HG02943 (cell line): ENCODE measurements around the gene CACNA2D4.
"Not testable (repeated sequence)": the region's sequence is repeated elsewhere in the genome, so short reads cannot be mapped to it uniquely, and the experiment has no call there.

ENCODE experiments used
- ATAC-seq: cut with Tn5 transposase; IDR thresholded peaks from one replicate; pipeline ENCODE4 v1.9.1; 2021; ENCODE audit warnings: mild to moderate bottlenecking, low read depth, moderate library complexity; ENCODE audit not compliant: unreplicated experiment

Gene CACNA2D4

GRCh38 chr12:1918081-1918883 lies at the start of gene CACNA2D4:
Gene CACNA2D4 (minus strand): TSS chr12:1918652. CDS start chr12:1918473, 179 bp downstream.
- ATAC-seq: no peak

GRCh38 chr12:1966561-1967226 lies 48.2 kb upstream of the CACNA2D4 start:
- no peak for ATAC-seq

- ATAC-seq: no peak
Observed at GRCh38 chr12:1965916-1966315, 47.5 kb upstream of the CACNA2D4 start.

GRCh38 chr12:1962051-1963020 lies 43.9 kb upstream of the CACNA2D4 start:
- ATAC-seq: no peak

- ATAC-seq: no peak
Observed at GRCh38 chr12:1956716-1957115, 38.3 kb upstream of the CACNA2D4 start.

GRCh38 chr12:1949771-1950470 lies 31.5 kb upstream of the CACNA2D4 start:
- ATAC-seq: no peak

GRCh38 chr12:1948883-1949282 lies 30.4 kb upstream of the CACNA2D4 start:
- no peak for ATAC-seq

GRCh38 chr12:1947081-1947480 lies 28.6 kb upstream of the CACNA2D4 start:
- ATAC-seq: no peak

- no peak for ATAC-seq
Observed at GRCh38 chr12:1946296-1946695, 27.8 kb upstream of the CACNA2D4 start.

GRCh38 chr12:1945502-1945901 lies 27.1 kb upstream of the CACNA2D4 start:
- not testable (repeated sequence) for ATAC-seq

- ATAC-seq: no peak
Observed at GRCh38 chr12:1939801-1940607, 21.6 kb upstream of the CACNA2D4 start.

- no peak for ATAC-seq
Observed at GRCh38 chr12:1939331-1939730, 20.9 kb upstream of the CACNA2D4 start.

GRCh38 chr12:1937481-1938224 lies 19.2 kb upstream of the CACNA2D4 start:
- no peak for ATAC-seq

- no peak for ATAC-seq
Observed at GRCh38 chr12:1936406-1937320, 18.2 kb upstream of the CACNA2D4 start.

- no peak for ATAC-seq
Observed at GRCh38 chr12:1935700-1936378, 17.4 kb upstream of the CACNA2D4 start.

GRCh38 chr12:1935242-1935641 lies 16.8 kb upstream of the CACNA2D4 start:
- ATAC-seq: no peak

- no peak for ATAC-seq
Observed at GRCh38 chr12:1934831-1935230, 16.4 kb upstream of the CACNA2D4 start.
